VCaP (cell line): ENCODE results near the gene BRSK1.

Source experiments
- H3K27ac ChIP-seq: fragments of 450-650 bp; 2 replicates; pipeline ENCODE4 v1.5.1; 2017
- CTCF ChIP-seq: fragments of 450-650 bp; conservative IDR thresholded peaks from 2 replicates; pipeline ENCODE4 v1.5.1; 2017; ENCODE audit warnings: mild to moderate bottlenecking, moderate library complexity

BRSK1 gene

GRCh38 chr19:55348317-55349034 is 64.7 kb downstream of the BRSK1 start:
- no peak for TF ChIP-seq CTCF
- H3K27ac ChIP-seq, result no peak overlapping the region

GRCh38 chr19:55350620-55351315 is 67.0 kb downstream of the BRSK1 start:
- no peak overlapping the region for H3K27ac ChIP-seq
- no peak for TF ChIP-seq CTCF

GRCh38 chr19:55352040-55352439 is 68.2 kb downstream of the BRSK1 start:
- no peak overlapping the region for H3K27ac ChIP-seq
- TF ChIP-seq CTCF, result no peak

- no peak for TF ChIP-seq CTCF
- no peak overlapping the region for H3K27ac ChIP-seq
Observed at GRCh38 chr19:55352549-55353145, 68.8 kb downstream of the BRSK1 start.

GRCh38 chr19:55353356-55353802 is 69.6 kb downstream of the BRSK1 start:
- no peak for TF ChIP-seq CTCF
- H3K27ac ChIP-seq, result no peak overlapping the region

- no peak for TF ChIP-seq CTCF
- no peak overlapping the region for H3K27ac ChIP-seq
Observed at GRCh38 chr19:55353803-55354697, 70.3 kb downstream of the BRSK1 start.
